Colonic mucosa (tissue), 4 donors: ENCODE measurements around the gene RAB11FIP5. TPM values are rescaled to one million over a fixed set of nuclear protein-coding genes. Genes with fewer than 3 reads are reported as not detected.
"Not testable (repeated sequence)": the region's sequence is repeated elsewhere in the genome, so short reads cannot be mapped to it uniquely, and the experiment has no call there.

Source experiments
- DNase-seq: peaks from one replicate; pipeline ENCODE4 v3.0.0-alpha.2; 2020
- H3K27ac ChIP-seq: fragments of 200-600 bp; one replicate; pipeline ENCODE4 v1.8.0; 2021
- H3K27me3 ChIP-seq: fragments of 200-600 bp; one replicate; pipeline ENCODE4 v1.8.0; 2021
- H3K36me3 ChIP-seq: fragments of 200-600 bp; one replicate; pipeline ENCODE4 v1.8.0; 2021
- H3K4me1 ChIP-seq: fragments of 200-600 bp; one replicate; pipeline ENCODE4 v1.8.0; 2021; ENCODE audit warnings: mild to moderate bottlenecking
- H3K4me3 ChIP-seq: fragments of 200-600 bp; one replicate; pipeline ENCODE4 v1.8.0; 2021
- H3K9ac ChIP-seq, 2 donors: one replicate each; pipeline ENCODE4 v1.7.0; 2013; ENCODE audit warnings: control low read depth in 2 of 2, low read depth in 2 of 2, low read length in 2 of 2
- H3K9me3 ChIP-seq: fragments of 200-600 bp; one replicate; pipeline ENCODE4 v1.8.0; 2021
- intact Hi-C: fragments of 100-400 bp; cut with DNase I; formaldehyde crosslinking; loops from one replicate; pipeline ENCODE4 v1.14.1; 2022
- total RNA-seq, 2 donors: library from RNA; stranded (reverse); fragmentation: NEBNext Ultra II Directional in 1 of 2; extraction: Animal tissue kit (Norgen Biotek cat#: 25700) in 1 of 2; gene quantifications; one replicate each; pipeline ENCODE4 v1.2.1, GENCODE V29; 2021
- TF ChIP-seq, protein P1 (sequence below): fragments of 200-600 bp; IDR thresholded peaks from one replicate; pipeline ENCODE4 v1.8.0; 2022; ENCODE audit warnings: antibody characterized with exemption, mild to moderate bottlenecking
- donor health status: healthy.
- donor health status: DM: no; HTN: no; CAD: no.
- donor health status: DM: no; HTN: no; CAD: no.

Gene RAB11FIP5
- total RNA-seq, 2 donors from 2014 or later, result 17.8 to 33.7 TPM

DNA sequence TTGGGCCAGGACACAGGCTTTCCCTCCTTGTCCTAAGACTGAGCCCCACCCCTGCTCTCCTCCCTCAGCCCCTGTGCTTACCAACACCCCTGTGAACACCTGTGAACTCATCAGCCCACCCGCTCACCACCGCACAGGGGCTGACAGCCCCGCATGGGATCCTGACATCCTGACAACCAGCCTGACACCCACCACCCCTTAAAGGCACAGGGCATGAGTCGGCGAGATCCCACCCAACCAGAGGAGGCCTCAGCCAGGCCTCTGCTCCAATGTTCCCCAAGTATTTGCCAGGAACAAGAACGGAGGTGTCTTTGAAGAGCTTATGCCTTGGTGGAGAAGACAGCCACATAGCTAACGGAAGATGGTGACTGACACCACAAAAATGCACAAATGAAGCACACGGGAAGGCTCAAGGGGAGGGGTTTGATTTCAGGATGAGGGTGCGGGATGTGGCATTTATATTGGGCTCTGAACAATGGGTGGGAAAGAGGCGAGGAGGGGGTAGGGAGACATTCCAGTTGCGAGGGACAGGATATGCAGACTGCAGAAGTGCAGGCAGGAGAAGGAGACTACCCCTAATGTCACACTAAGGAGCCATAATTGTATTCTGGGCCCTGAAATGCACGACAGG is 11.0 kb downstream of the RAB11FIP5 start:
- Histone ChIP-seq H3K36me3 (no peaks in the 10 kb centered on the region), H3K9me3 (no peaks in the 10 kb centered on the region), H3K27ac (no peak overlapping the region), H3K4me3 (no peak overlapping the region), H3K9ac (no peak overlapping the region), H3K27me3 (no peaks in the 10 kb centered on the region), H3K4me1 (no peaks in the 10 kb centered on the region)
- TF ChIP-seq, protein P1, sequence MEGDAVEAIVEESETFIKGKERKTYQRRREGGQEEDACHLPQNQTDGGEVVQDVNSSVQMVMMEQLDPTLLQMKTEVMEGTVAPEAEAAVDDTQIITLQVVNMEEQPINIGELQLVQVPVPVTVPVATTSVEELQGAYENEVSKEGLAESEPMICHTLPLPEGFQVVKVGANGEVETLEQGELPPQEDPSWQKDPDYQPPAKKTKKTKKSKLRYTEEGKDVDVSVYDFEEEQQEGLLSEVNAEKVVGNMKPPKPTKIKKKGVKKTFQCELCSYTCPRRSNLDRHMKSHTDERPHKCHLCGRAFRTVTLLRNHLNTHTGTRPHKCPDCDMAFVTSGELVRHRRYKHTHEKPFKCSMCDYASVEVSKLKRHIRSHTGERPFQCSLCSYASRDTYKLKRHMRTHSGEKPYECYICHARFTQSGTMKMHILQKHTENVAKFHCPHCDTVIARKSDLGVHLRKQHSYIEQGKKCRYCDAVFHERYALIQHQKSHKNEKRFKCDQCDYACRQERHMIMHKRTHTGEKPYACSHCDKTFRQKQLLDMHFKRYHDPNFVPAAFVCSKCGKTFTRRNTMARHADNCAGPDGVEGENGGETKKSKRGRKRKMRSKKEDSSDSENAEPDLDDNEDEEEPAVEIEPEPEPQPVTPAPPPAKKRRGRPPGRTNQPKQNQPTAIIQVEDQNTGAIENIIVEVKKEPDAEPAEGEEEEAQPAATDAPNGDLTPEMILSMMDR, result no peak
- intact Hi-C loops, result no loop called here
- DNase-seq, result no peak

GRCh38 chr2:73100956-73101355 is 11.8 kb downstream of the RAB11FIP5 start:
- Histone ChIP-seq H3K36me3 (no peaks in the 10 kb centered on the region), H3K4me3 (no peak overlapping the region), H3K4me1 (no peaks in the 10 kb centered on the region), H3K27ac (no peak overlapping the region), H3K9me3 (no peaks in the 10 kb centered on the region), H3K9ac (no peak overlapping the region), H3K27me3 (no peaks in the 10 kb centered on the region)
- TF ChIP-seq, protein P1, result no peak
- DNase-seq, result no peak
- intact Hi-C loops, result no loop called here

DNA sequence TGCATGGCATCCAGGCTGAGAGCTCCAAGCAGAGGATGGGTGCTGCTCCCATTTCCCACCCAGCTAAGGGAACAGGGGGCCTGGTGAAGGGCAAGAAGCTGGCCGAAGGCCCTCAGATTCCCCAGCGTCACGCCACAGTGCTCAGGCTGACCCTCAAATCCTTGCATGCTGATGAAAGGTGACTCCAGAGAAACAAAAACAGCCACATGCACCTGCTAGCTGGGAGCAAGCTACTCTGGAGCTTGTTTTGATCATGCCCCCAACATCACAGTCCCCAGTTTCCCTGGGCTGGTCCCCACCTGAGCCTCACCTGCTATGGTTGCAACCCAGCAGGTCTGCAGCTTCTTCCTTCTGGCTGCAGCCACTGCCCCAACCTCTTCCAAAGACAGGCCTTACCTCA is 13.3 kb downstream of the RAB11FIP5 start:
- no peaks in the 10 kb centered on the region for H3K36me3 ChIP-seq
- H3K4me3 ChIP-seq, result no peak overlapping the region
- no peaks in the 10 kb centered on the region for H3K4me1 ChIP-seq
- H3K27ac ChIP-seq, result no peak overlapping the region
- no peak for DNase-seq
- no peaks in the 10 kb centered on the region for H3K9me3 ChIP-seq
- TF ChIP-seq, protein P1, result no peak
- no peak overlapping the region for H3K9ac ChIP-seq
- intact Hi-C loops, result no loop called here
- no peaks in the 10 kb centered on the region for H3K27me3 ChIP-seq

DNA sequence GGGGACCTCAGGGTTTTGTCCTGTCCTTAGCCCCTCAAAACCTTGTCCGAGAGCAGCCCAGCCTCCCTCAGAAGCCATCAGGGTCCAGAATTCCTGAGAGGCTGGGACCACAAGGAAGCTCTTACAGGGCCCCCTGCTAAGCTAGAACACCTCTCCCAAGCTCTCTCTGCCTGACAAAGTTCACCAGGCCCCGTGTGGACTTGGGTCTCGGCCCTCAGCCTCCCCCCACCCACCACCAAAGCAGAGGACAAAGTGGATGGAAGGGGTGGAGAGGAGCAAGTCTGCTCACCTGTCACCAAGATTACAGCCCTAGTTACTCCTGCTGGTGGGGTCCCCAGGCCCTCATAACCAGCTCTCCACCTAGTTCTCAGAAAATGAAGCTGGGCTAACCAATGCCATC is 16.8 kb downstream of the RAB11FIP5 start:
- intact Hi-C loops, result no loop called here
- H3K9ac ChIP-seq, result no peak overlapping the region
- TF ChIP-seq, protein P1, result no peak
- DNase-seq, result no peak
- no peaks in the 10 kb centered on the region for H3K9me3 ChIP-seq
- H3K4me3 ChIP-seq, result no peak overlapping the region
- H3K36me3 ChIP-seq, result no peaks in the 10 kb centered on the region
- H3K27ac ChIP-seq, result no peak overlapping the region
- no peaks in the 10 kb centered on the region for H3K27me3 ChIP-seq
- no peaks in the 10 kb centered on the region for H3K4me1 ChIP-seq

DNA sequence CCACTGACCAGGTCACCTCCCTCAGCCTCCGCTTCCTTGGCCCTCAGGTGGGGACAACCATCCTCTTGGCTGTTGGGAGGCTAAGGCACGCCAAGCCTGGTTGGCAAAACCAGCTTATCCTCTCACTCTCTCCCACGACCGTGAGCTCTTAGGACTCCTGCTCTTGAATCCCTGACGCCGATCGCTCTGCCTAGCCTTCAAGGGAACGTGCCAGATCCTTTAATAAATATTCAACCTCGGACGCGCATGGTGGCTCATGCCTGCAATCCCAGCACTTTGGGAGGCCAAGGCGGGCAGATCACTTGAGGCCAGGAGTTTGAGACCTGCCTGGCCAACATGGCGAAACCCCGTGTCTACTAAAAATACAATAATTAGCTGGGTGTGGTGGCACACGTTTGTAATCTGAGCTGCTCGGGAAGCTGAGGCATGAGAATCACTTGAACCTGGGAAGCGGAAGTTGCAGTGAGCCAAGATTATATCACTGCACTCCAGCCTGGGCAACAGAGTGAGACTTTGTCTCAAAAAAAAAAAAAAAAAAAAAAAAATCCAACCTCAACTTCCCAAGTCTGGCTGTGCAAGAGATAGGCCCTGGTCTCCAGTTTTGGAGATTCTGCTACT is 19.0 kb downstream of the RAB11FIP5 start:
- H3K4me1 ChIP-seq, H3K9me3 ChIP-seq, H3K4me3 ChIP-seq, intact Hi-C loops, H3K27ac ChIP-seq, H3K36me3 ChIP-seq, DNase-seq, H3K9ac ChIP-seq, H3K27me3 ChIP-seq: not testable (repeated sequence)

GRCh38 chr2:73092146-73092783 is 20.5 kb downstream of the RAB11FIP5 start:
- H3K4me3 ChIP-seq, result no peak overlapping the region
- intact Hi-C loops, result no loop called here
- no peaks in the 10 kb centered on the region for H3K4me1 ChIP-seq
- no peak overlapping the region for H3K9ac ChIP-seq
- H3K27me3 ChIP-seq, result no peaks in the 10 kb centered on the region
- DNase-seq, result no peak
- H3K9me3 ChIP-seq, result no peaks in the 10 kb centered on the region
- no peak overlapping the region for H3K27ac ChIP-seq
- TF ChIP-seq, protein P1, result no peak
- no peaks in the 10 kb centered on the region for H3K36me3 ChIP-seq
